GM19239 (cell line): ENCODE measurements around the gene FOXK1.
A peak's percentile ranks its signal among the peaks of the same experiment; 100 is the strongest.

Experiments used
- DNase-seq: peaks from one replicate; pipeline ENCODE4 v3.0.0; 2011; ENCODE audit warnings: low spot score; ENCODE audit not compliant: insufficient read length
- FAIRE-seq: peaks from 2 replicates; lab custom pipeline; 2011; peaks lifted over from hg19 to GRCh38; lab: Jason Lieb, UNC

Gene FOXK1

DNA sequence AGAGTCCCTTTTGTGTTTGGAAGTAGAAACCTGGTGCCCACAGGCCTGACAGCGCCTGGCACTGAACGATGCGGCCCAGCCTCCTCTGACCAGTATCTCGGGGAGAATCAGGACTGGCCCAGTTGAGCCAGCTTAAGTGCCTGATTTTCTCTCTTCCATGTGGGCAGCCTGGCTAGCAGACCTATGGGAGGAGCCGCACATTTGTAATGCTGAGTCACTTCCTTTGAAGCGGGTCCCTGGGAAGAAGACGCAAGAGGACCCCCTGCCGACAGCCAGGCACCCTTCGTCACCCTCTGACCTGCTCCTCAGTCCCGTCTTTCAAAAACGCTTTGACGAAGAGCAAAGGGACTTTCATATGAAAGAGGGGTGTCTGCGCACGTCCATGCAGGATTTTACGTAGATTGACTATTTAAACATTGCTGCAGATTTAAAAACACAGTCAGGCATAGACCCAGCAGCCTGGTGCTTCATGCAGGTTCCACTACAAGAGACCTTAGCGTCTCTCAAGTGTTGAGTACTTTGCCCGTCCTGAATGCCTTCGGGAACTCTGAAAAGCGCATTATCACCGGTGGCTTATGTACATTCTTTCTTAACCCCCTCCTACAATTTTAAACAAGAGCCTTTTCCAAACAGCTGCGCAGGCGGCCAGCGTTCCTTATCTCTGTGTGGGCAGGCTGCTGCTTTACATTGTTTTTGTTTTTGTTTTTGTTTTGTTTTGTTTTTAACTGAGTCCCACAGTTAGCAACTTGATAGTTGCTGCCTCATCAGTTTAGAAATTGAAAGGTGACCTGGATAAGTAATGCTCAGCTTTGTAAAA, 56.8 kb downstream of the FOXK1 start:
- no peak for FAIRE-seq
- no peak for DNase-seq

DNA sequence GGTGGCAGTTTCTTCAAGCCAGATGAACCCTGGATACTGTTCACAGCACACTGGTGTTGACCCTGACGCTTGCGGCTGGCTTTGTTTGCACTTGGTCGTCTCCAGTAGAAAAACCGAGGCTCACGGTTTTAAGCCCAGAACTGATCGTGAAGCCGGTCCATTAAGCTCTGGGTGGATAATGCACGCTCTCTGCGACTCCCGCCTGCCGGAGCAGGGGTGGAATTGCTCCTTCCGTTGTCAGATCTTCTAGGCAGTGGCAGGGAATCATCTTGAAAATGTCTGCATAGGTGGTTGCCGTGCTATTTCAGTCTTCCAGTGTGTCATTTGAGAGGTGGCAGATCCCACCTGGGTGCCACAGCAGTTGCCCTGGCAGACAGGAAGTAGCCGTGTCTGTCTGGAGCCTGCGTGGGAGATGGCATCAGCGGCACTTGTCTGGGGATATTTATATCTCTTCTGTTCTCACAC, 57.5 kb downstream of the FOXK1 start:
- no peak for FAIRE-seq
- no peak for DNase-seq

DNA sequence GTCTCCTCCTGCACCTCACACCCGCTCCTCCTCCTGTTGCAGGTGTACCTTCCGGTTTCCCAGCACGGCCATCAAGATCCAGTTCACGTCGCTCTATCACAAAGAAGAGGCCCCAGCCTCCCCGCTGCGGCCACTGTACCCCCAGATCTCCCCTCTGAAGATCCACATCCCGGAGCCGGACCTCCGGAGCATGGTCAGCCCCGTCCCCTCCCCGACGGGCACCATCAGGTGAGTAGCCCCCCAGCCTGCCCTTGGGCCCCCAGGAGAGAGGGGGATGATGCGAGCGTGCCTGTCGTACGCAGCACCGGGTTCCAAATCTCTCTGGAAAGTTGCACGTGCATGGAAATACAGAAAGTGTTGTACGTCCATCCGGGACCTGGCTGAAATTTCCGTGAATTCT, 58.7 kb downstream of the FOXK1 start:
- no peak for FAIRE-seq
- DNase-seq = no peak

- DNase-seq (no peak), FAIRE-seq (no peak)
Measured at GRCh38 chr7:4742051-4742573, 60.0 kb downstream of the FOXK1 start.

DNA sequence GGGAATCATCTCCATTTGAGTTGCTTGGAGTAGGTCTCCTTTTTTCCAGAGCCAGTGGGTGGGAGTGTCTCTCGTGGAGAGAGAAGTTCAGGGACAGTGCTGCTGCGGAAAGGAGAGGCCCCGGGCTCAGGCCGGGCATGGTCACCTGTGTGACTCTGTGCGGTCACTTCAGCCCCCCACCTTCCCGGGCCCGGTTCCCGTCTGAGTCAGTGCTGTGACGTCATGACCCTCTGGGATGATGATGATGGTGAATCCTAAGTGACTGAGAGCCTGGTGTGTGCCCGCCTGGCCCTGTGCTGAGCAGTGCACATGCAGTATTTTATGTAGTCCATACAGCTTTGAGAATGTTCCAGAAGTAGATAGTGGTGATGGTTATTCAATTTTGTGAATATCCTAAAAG, 60.8 kb downstream of the FOXK1 start:
- FAIRE-seq (no peak), DNase-seq (no peak)

DNA sequence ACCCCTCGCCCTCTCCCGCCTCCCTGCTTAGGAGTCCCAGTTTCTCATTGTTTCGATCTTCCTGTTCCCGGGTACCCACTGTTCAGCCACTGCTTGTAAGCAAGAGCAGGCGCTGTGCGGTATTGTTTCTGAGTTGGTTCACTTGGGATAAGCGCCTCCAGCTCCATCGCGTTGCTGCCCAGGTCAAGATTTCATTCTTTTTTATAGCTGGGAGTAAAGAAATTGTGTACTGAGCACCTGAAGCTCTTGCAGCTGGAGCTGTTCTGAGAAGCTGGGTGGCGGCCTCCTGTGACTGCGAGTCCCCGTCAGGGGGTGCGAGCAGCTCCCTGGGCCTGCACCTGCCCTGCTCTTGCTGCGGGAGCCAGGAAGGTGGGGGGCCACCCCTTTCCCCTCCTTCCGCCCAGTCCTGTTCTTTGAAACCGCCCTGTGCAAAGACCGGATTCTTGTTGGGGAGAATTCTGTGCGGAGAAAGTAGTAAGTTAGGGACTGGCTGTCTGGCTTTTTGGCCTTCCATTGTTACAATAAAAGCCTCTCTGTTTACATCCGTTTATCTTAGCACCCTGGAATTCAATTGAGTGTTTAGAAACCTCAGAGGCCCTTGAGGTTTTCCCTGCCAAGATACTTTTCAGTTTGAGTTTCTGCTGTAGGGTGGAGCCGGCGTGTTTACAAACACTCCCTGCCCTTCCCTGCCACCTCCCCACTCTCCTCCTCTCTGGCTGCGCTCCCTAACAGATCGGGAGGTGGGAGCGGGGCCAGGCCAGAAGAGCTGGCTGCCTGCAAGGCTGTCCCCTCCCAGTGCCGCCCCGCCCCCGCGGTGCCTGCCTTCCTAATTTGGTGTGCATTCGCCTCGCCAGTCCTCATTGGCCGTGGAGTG, 62.5 kb downstream of the FOXK1 start:
- FAIRE-seq = peak; percentile 18

GRCh38 chr7:4745265-4745919, 63.3 kb downstream of the FOXK1 start:
- FAIRE-seq = peak; percentile 35
- no peak for DNase-seq

More for the DNA sequence above, 62.5 kb downstream of the FOXK1 start:
- peak; percentile 74 for DNase-seq

DNA sequence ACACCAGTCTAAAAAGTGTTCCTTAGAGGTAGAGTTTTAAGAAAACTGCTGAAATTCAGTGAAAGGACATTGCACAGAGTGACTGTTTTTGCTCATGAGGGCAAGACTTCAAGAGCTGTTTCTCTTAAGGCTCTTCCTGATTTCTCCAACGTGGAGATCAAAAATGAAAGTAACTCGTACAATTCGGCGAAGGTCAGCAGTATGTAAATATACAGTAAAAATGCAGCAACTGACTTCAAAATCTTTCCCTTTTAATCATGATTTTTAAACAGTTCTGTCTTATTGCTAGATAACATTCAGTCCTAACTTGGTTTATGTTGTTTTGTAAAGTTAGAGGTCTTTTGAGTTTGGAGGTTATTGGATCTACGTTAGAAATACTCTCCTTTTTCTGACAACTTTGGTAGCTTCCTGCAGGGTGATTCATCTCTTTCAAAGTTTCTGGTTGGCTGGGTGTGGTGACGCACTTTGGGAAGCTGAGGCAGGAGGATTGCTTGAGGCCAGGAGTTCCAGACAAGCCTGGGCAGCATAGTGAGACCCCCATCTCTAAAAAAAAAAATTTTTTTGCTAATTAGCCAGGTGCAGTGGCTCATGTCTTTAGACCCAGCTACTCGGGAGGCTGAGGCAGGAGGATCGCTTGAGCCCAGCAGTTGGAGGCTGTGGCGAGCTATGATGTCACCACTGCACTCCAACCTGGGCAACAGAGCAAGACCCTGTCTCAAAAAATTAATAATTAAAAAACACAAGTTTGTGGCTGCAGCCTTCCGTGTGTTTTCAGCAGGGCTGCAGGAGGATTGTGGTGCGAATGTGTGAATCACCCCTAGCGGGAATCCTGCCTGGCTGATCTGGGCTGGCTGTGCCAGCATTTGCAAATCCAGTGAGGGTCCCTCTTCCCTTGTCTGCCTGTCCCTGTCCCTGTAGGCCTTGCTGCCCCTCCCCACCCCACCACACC, 64.2 kb downstream of the FOXK1 start:
- DNase-seq (no peak), FAIRE-seq (peak; percentile 85)

DNA sequence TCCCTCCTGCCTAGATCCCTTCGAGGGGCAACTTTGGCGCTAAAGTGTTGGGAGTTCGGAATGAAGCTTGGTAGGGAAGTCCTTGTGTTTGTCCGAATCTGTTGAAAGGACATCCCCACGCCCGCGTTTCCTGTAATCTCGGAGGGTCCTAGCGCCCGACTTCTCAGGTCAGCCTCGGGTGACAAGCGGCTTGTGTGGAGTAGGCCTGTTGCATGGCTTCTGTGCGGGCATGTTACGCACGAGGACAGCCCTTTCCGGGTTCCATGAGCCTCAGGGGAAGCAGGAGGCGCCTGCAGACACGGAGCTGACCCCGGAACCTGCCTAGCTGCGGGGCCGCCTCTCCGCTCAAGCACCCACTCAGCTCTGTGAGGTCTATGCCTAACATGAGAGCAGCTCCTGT, 64.9 kb downstream of the FOXK1 start:
- DNase-seq = no peak
- no peak for FAIRE-seq

DNA sequence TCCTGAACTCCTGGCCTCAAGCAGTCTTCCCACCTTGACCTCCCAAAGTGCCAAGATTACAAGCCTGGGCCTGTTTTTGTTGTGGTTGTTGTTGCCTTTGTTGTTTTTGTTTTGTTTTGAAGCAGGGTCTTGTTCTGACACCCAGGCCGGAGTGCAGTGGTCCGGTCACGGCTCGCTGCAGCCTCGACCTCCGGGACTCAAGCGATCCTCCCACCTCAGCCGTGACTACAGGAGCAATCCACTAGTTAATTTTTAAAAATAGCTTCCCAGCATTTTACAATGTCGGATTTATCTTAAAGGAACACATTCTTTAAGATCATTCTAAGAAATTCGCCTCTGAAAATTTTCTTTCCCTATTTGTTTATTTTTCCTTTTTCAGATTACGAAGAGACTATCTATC, 65.7 kb downstream of the FOXK1 start:
- FAIRE-seq = no peak
- DNase-seq = no peak

- DNase-seq (no peak), FAIRE-seq (no peak)
Measured at GRCh38 chr7:4748231-4748681, 66.2 kb downstream of the FOXK1 start.

GRCh38 chr7:4749363-4749762, 67.3 kb downstream of the FOXK1 start:
- DNase-seq = no peak
- no peak for FAIRE-seq

GRCh38 chr7:4749798-4750197, 67.7 kb downstream of the FOXK1 start:
- no peak for FAIRE-seq
- no peak for DNase-seq

- FAIRE-seq = no peak
- no peak for DNase-seq
Measured at GRCh38 chr7:4751398-4751947, 69.4 kb downstream of the FOXK1 start.

DNA sequence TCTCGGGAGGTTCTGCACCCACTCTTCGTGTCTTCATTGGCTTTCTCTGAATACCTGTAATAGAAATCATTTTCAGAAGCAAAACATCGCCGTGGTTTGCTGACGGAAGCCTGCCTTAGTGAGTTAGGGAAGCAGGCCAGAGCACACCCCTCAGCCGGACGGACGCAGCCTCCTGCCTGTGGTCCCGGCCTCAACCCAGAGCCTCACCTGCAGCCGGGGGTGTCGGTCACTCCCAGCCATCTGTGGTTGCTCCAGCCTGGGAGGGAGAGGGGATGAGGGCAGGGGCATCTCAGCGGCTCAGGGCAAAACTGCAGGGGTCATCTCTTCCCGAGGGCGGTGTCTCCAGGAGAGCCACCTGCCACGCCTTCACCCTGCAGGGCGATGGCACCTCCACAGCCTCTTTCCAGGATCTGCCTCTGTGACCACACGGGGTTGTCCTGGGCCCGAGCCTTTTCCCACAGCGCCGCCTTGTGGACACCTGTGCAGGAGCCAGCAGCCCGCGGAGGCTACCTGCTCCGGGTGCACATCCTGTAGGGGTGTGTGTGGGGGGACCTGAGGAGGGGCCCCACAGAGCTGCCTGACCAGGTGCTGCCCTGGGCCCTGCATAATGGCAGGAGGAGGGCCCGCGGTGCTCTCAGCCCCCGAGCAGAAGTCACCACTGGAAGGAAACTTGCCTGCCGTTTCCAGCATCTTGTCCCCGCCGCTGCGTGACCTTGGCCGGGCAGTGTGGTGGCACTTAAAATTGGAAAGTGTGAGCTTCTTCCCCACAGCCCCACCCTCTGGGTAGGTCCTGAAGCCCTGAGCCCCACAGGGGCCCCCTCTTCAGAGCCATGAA, 71.7 kb downstream of the FOXK1 start:
- FAIRE-seq (peak; percentile 87), DNase-seq (peak; percentile 96)

GRCh38 chr7:4754433-4755010, 72.4 kb downstream of the FOXK1 start:
- no peak for FAIRE-seq

DNA sequence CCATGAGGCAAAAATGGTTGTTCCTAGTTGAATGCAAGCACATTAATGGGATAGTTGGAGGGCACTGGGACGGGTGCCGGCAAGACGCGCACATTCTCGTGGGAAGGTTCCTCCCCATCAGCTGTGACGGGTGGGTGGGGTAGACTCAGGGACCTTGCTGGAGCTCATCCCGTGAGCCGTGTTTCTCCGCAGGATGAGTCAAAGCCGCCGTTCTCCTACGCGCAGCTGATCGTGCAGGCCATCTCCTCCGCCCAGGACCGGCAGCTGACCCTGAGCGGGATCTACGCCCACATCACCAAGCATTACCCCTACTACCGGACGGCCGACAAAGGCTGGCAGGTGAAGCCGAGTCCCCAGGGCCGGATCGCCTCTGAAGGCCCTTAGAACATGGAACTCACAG, 73.0 kb downstream of the FOXK1 start:
- no peak for DNase-seq
- FAIRE-seq = no peak

More at GRCh38 chr7:4754433-4755010, 72.4 kb downstream of the FOXK1 start:
- DNase-seq = no peak

- FAIRE-seq = no peak
Measured at GRCh38 chr7:4758111-4758510, 76.0 kb downstream of the FOXK1 start.

More at GRCh38 chr7:4758111-4758510, 76.0 kb downstream of the FOXK1 start:
- no peak for DNase-seq
